ENCODE results near the gene BLOC1S2. TPM values are rescaled to one million over a fixed set of nuclear protein-coding genes. Genes with fewer than 3 reads are reported as not detected.

The BLOC1S2 gene
- total and polyA plus RNA-seq, 2 of the 8 experiments (the other 6 are each of a cell fraction or from before 2014, with no cell fraction given), result 25.1 to 50.6 TPM

DNA sequence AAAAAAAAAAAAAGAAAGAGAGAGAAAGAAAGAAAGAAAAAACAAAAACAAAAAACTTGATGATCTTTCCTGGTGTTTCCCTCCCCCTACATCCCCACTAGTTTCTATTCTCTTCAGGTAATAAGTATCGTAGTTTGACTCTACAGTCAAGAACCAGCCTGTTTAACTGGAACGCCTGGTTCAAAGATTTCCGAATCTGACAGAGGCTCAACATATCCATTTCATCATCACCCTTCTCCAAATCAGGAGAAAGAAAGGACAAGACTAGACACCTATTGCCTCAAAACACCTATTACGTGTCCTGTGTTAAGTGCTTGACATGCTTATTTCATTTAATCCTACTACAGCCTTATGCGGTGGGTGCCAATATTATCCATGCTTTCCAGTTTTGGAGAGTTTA, 20.4 kb upstream of the BLOC1S2 start:
- Histone ChIP-seq H3K4me3 (ENCODE audit: extremely low read depth in 1 of 4, insufficient read depth in 2 of 4, low read depth in 3 of 4, low read length in 4 of 4) (no peak overlapping the region), H2BK15ac (ENCODE audit: low read length) (no peak overlapping the region), H4K20me1 (replicated peaks in 1 of 2; ENCODE audit: control insufficient read depth in 1 of 2, insufficient read depth in 2 of 2, low read length in 2 of 2) (no peaks in the 10 kb centered on the region), H3K79me1 (ENCODE audit: low read depth, low read length) (no peaks in the 10 kb centered on the region), H3K23ac (ENCODE audit: insufficient read length) (no peak overlapping the region), H2AK5ac (ENCODE audit: low read depth, low read length) (no peak overlapping the region), H2BK5ac (ENCODE audit: low read depth, low read length) (no peak overlapping the region), H4K91ac (replicated peaks; ENCODE audit: insufficient read length, low read length) (no peak overlapping the region), H3K18ac (ENCODE audit: extremely low read depth, low read length) (no peak overlapping the region), H3K79me2 (ENCODE audit: control insufficient read depth in 1 of 2, insufficient read depth in 2 of 2, low read length in 2 of 2) (no peaks in the 10 kb centered on the region), H3K36me3 (ENCODE audit: control insufficient read depth in 2 of 4, insufficient read depth in 4 of 4, low read length in 3 of 4) (no peaks in the 10 kb centered on the region), H2BK120ac (replicated peaks; ENCODE audit: low read depth, low read length) (no peak overlapping the region), H3K4me1 (replicated peaks in 1 of 4; ENCODE audit: control insufficient read depth in 3 of 4, insufficient read depth in 4 of 4, low read length in 3 of 4) (peaks cover 0 to 2% (median 1%) of the 10 kb centered on the region in 4 experiments; a peak in 3 of 7 replicates), H4K5ac (ENCODE audit: insufficient read length, low read depth, low read length) (no peak overlapping the region), H3K9me3 (ENCODE audit: insufficient read depth in 2 of 2, low read depth in 1 of 2, low read length in 1 of 2) (no peaks in the 10 kb centered on the region), H3K23me2 (ENCODE audit: low read depth, low read length) (no peaks in the 10 kb centered on the region; the same call in 1 of the 2 replicates), H3K27me3 (replicated peaks in 1 of 4; ENCODE audit: control insufficient read depth in 3 of 4, extremely low read depth in 1 of 4, insufficient read depth in 3 of 4, low read length in 3 of 4) (no peaks in the 10 kb centered on the region), H3K4ac (replicated peaks; ENCODE audit: insufficient read length, low read depth, low read length) (no peak overlapping the region), H3K9ac (replicated peaks in 1 of 4; ENCODE audit: extremely low read depth in 1 of 4, low read depth in 3 of 4, low read length in 3 of 4) (no peak overlapping the region), H3K56ac (replicated peaks; ENCODE audit: insufficient read length, low read depth, low read length) (no peak overlapping the region), H3K14ac (ENCODE audit: insufficient read length) (no peak overlapping the region), H2BK12ac (ENCODE audit: low read depth, low read length) (no peak overlapping the region), H2AFZ (ENCODE audit: low read length) (no peak overlapping the region), H4K8ac (ENCODE audit: extremely low read depth, insufficient read depth, low read length) (no peak overlapping the region), H3K4me2 (ENCODE audit: insufficient read depth in 1 of 2, low read depth in 2 of 2, low read length in 2 of 2) (no peak overlapping the region), H3K27ac (ENCODE audit: low read depth, low read length) (no peak overlapping the region), H2BK20ac (ENCODE audit: low read length) (no peak overlapping the region)
- ChIA-PET POLR2A (ENCODE audit: partially characterized antibody) (no interaction called here), CTCF (ENCODE audit: partially characterized antibody) (interaction anchor here (1.3 to 2.3 kb wide), 2 partner anchors 22 to 30 kb away, joined by 3 to 9 read pairs; no protein-coding TSS in a partner anchor)
- TF ChIP-seq E2F6 (IDR thresholded peaks at IDR 0.05) (no peak), PHF8 (conservative IDR thresholded peaks at IDR 0.05; ENCODE audit: low read depth, low read length) (no peak), CTCF (IDR thresholded peaks at IDR 0.05; ENCODE audit: control extremely low read depth in 1 of 3, insufficient read depth in 1 of 3, low read depth in 1 of 3, low read length in 3 of 3) (no peak), SIRT6 (IDR thresholded peaks at IDR 0.05; ENCODE audit: low read length) (no peak)
- DNase-seq (ENCODE audit: low read depth in 1 of 2, low spot score in 2 of 2) (no peak), FAIRE-seq (no peak)
- 96% methylated on average over 5 of the region's 5 CpGs; no CpG with 5 or more reads in 1 of the 2 experiments for WGBS, 2 experiments (ENCODE audit: extremely low coverage in 1 of 2, insufficient coverage in 1 of 2, insufficient read length in 1 of 2, insufficient replicate concordance in 2 of 2, low coverage in 1 of 2, low lambda C conversion rate in 2 of 2, missing lambda C conversion rate in 1 of 2)
